K562 (cell line): ENCODE data around the gene MYO3A. TPM values are rescaled to one million over a fixed set of nuclear protein-coding genes. Genes with fewer than 3 reads are reported as not detected.

Source experiments
- ATAC-seq: fragments of 200-7000 bp; cut with Tn5 transposase; 3 replicates; pipeline ENCODE4 v1.9.1; 2020; ENCODE audit warnings: moderate library complexity
- BruUV-seq: library from RNA; stranded (reverse); fragments of 400-500 nt; replicated peaks from 2 replicates; lab custom pipeline; 2021; lab: Mats Ljungman, UMichigan
- CTCF ChIA-PET: fragments of 300-600 bp; formaldehyde crosslinking; extraction: SDS; loops from one replicate; lab custom pipeline; 2021; ENCODE audit warnings: low intra/inter-chr PET ratio; lab: Yijun Ruan, JAX
- POLR2A ChIA-PET: fragments of 300-600, 350-650 bp; sonication (Branson Sonifier 250); formaldehyde crosslinking; extraction: SDS; loops from one replicate; lab custom pipeline; 2021; ENCODE audit warnings: antibody characterized with exemption, inconsistent platforms; lab: Yijun Ruan, JAX
- DNase-seq, 4 experiments: peaks; one replicate each; pipeline versions ENCODE4 v3.0.0 to v3.0.0-alpha.2; 2011 to 2018; ENCODE audit warnings: low spot score in 3 of 4, mixed read lengths in 3 of 4; ENCODE audit errors: extremely low read depth in 1 of 4
- FAIRE-seq: peaks from 2 replicates; lab custom pipeline; 2011; peaks lifted over from hg19 to GRCh38; lab: Jason Lieb, UNC
- H2AFZ ChIP-seq: 2 replicates; pipeline ENCODE4 v1.6.0; 2011; ENCODE audit warnings: low read depth, low read length, control low read depth, inconsistent platforms
- H3K27ac ChIP-seq: fragments of 200-600 bp; 3 replicates; pipeline ENCODE4 v1.8.0; 2011; ENCODE audit warnings: low read depth, mild to moderate bottlenecking, control low read depth, inconsistent platforms, low read length, moderate library complexity, mixed read lengths; ENCODE audit errors: extremely low read depth
- H3K27me3 ChIP-seq, 2 experiments: fragments of 300-600 bp in 1 of 2; 2 replicates in 1 of 2; 3 replicates in 1 of 2; pipeline versions ENCODE4 v1.6.0 to v1.8.0; 2011; ENCODE audit warnings: inconsistent platforms in 2 of 2, low read length in 2 of 2, mild to moderate bottlenecking in 1 of 2, mixed read lengths in 1 of 2, moderate library complexity in 1 of 2; ENCODE audit not compliant: control insufficient read depth in 2 of 2, insufficient read depth in 2 of 2
- H3K36me3 ChIP-seq: fragments of 300-600 bp; 3 replicates; pipeline ENCODE4 v1.8.0; 2011; ENCODE audit warnings: mild to moderate bottlenecking, low read length, inconsistent platforms; ENCODE audit not compliant: control insufficient read depth, insufficient read depth
- H3K4me1 ChIP-seq, 2 experiments: fragments of 200-600 bp in 1 of 2; replicated peaks in 1 of 2; 2 replicates in 1 of 2; 3 replicates in 1 of 2; pipeline versions ENCODE4 v1.5.1 to v1.8.0; 2011; ENCODE audit warnings: inconsistent platforms in 2 of 2, low read length in 2 of 2, mild to moderate bottlenecking in 1 of 2, mixed read lengths in 1 of 2, moderate library complexity in 1 of 2; ENCODE audit not compliant: control insufficient read depth in 2 of 2, insufficient read depth in 2 of 2
- H3K4me2 ChIP-seq: 2 replicates; pipeline ENCODE4 v1.6.1; 2011; ENCODE audit warnings: low read length, control low read depth, inconsistent platforms, mixed read lengths; ENCODE audit not compliant: insufficient read depth
- H3K4me3 ChIP-seq: fragments of 200-600 bp; sonication (generic), shearing (Covaris generic); 2 replicates; pipeline ENCODE4 v1.5.1; 2016; ENCODE audit warnings: control low read depth, inconsistent platforms
- H3K79me2 ChIP-seq: fragments of 200-600 bp; 3 replicates; pipeline ENCODE4 v1.8.0; 2011; ENCODE audit warnings: low read length, inconsistent platforms; ENCODE audit not compliant: control insufficient read depth, insufficient read depth
- H3K9ac ChIP-seq, 2 experiments: 2 replicates each; pipeline versions ENCODE4 v1.6.0 to v1.6.1; 2011; ENCODE audit warnings: low read depth in 2 of 2, low read length in 2 of 2, control low read depth in 1 of 2, inconsistent platforms in 1 of 2, mild to moderate bottlenecking in 1 of 2, mixed read lengths in 1 of 2; ENCODE audit not compliant: insufficient read depth in 1 of 2
- H3K9me1 ChIP-seq: one replicate; pipeline ENCODE4 v1.6.0; 2011; ENCODE audit warnings: inconsistent platforms, mild to moderate bottlenecking, low read length, moderate library complexity; ENCODE audit not compliant: control insufficient read depth, insufficient read depth
- H3K9me3 ChIP-seq: replicated peaks from 2 replicates; pipeline ENCODE4 v1.5.1; 2011; ENCODE audit warnings: low read depth, low read length, inconsistent platforms; ENCODE audit not compliant: control insufficient read depth, insufficient read depth
- H4K20me1 ChIP-seq: replicated peaks from 2 replicates; pipeline ENCODE4 v1.6.1; 2011; ENCODE audit warnings: low read length, inconsistent platforms, mixed read lengths; ENCODE audit not compliant: control insufficient read depth, insufficient read depth
- BHLHE40 ChIP-seq: IDR thresholded peaks from 2 replicates; pipeline ENCODE4 v1.6.1; 2011; ENCODE audit warnings: low read length, improper control_type of control experiment
- HDAC2 ChIP-seq: fragments of 450-650 bp; IDR thresholded peaks from 2 replicates; pipeline ENCODE4 v1.6.1; 2016; ENCODE audit warnings: mild to moderate bottlenecking
- HDAC8 ChIP-seq: fragments of 450-650 bp; IDR thresholded peaks from 2 replicates; pipeline ENCODE4 v1.6.1; 2016; ENCODE audit warnings: mild to moderate bottlenecking, missing genetic modification characterization, moderate library complexity, missing compliant biosample characterization
- HNRNPL ChIP-seq: fragments of 200-400 bp; formaldehyde crosslinking; IDR thresholded peaks from 2 replicates; pipeline ENCODE4 v1.6.1; 2017; ENCODE audit warnings: low read depth, mild to moderate bottlenecking, low read length
- KLF10 ChIP-seq: fragments of 250-450 bp; sonication (Bioruptor Pico); IDR thresholded peaks from 2 replicates; pipeline ENCODE4 v1.6.1; 2021; ENCODE audit warnings: matching md5 sums
- NR2C2 ChIP-seq, 2 experiments: fragments of 200-800 bp in 1 of 2; sonication (Bioruptor generic) in 1 of 2; sonication (generic) in 1 of 2; formaldehyde crosslinking in 1 of 2; IDR thresholded peaks; 2 replicates each; pipeline versions ENCODE4 v1.6.1 to v1.8.0; 2016 to 2022; ENCODE audit warnings: mild to moderate bottlenecking in 1 of 2, missing compliant biosample characterization in 1 of 2, missing genetic modification characterization in 1 of 2, missing genetic modification reagents in 1 of 2
- POLR2AphosphoS5 ChIP-seq: IDR thresholded peaks from 2 replicates; pipeline ENCODE4 v1.6.1; 2011; ENCODE audit warnings: mild to moderate bottlenecking, low read depth, low read length, moderate library complexity; ENCODE audit not compliant: control insufficient read depth, insufficient read depth
- SMC3 ChIP-seq: conservative IDR thresholded peaks from 2 replicates; pipeline ENCODE4 v1.6.1; 2011; ENCODE audit warnings: low read depth, low read length, improper control_type of control experiment; ENCODE audit not compliant: insufficient read depth
- SUPT5H ChIP-seq: fragments of 450-650 bp; IDR thresholded peaks from 2 replicates; pipeline ENCODE4 v1.6.1; 2016
- TGIF2 ChIP-seq: sonication (generic); formaldehyde crosslinking; IDR thresholded peaks from 2 replicates; pipeline ENCODE4 v1.8.1; 2022; ENCODE audit warnings: mild to moderate bottlenecking, missing genetic modification reagents, moderate library complexity
- TOE1 ChIP-seq, 2 experiments: fragments of 450-650 bp in 1 of 2; sonication (generic) in 1 of 2; formaldehyde crosslinking in 1 of 2; IDR thresholded peaks; 2 replicates each; pipeline versions ENCODE4 v1.7.1 to v1.8.0; 2016 to 2022; ENCODE audit warnings: borderline replicate concordance in 2 of 2, mild to moderate bottlenecking in 2 of 2, antibody characterized with exemption in 1 of 2, inconsistent platforms in 1 of 2, low read depth in 1 of 2, missing genetic modification reagents in 1 of 2, moderate library complexity in 1 of 2
- ZBTB7A ChIP-seq: IDR thresholded peaks from 2 replicates; pipeline ENCODE4 v1.6.1; 2011; ENCODE audit warnings: low read depth, mild to moderate bottlenecking, low read length, moderate library complexity, borderline replicate concordance; ENCODE audit not compliant: control insufficient read depth
- WGBS: fragments of 100-300 bp; shearing (Covaris generic); methylation state at CpG from one replicate; pipeline ENCODE4 v1.1.6; 2016; ENCODE audit warnings: low coverage, mixed read lengths; ENCODE audit not compliant: insufficient coverage; ENCODE audit errors: missing lambda C conversion rate; 5-methylcytosine and 5-hydroxymethylcytosine counted together
- in situ Hi-C: fragments of 300-500 bp; cut with MboI; formaldehyde crosslinking; loops from 4 replicates; pipeline ENCODE4 v1.15.0; 2018; ENCODE audit warnings: inconsistent platforms, mixed read lengths
- intact Hi-C: fragments of 100-400 bp; cut with micrococcal nuclease; formaldehyde crosslinking; loops from 2 replicates; pipeline ENCODE4 v1.14.2; 2022
- polyA plus RNA-seq, 8 experiments: library from polyadenylated mRNA; depleted of rRNA in 4 of 8; stranded (reverse) in 5 of 8; unstranded in 3 of 8; fragments of >200 nt; fragmentation: Nextera tagmentation in 2 of 8; fragmentation: Illumina TruSeq in 1 of 8; extraction: Ambion mirVana in 2 of 8; extraction: Trizol in 1 of 8; gene quantifications; 2 replicates each; pipeline versions ENCODE4 v1.2.1 to v1.2.3, GENCODE V29; 2011 to 2014; ENCODE audit warnings: inconsistent platforms in 1 of 8, missing spikeins in 1 of 8
- total RNA-seq, 7 experiments: library from RNA; depleted of rRNA in 6 of 7; stranded (reverse); fragments of >200 nt in 6 of 7; fragmentation: Illumina TruSeq in 2 of 7; extraction: Trizol in 2 of 7; gene quantifications; 2 replicates each; pipeline versions ENCODE4 v1.2.1 to v1.2.3, GENCODE V29; 2011 to 2021; ENCODE audit warnings: low replicate concordance in 1 of 7
- TF ChIP-seq, protein P1 (sequence below): sonication (generic); formaldehyde crosslinking; IDR thresholded peaks from 2 replicates; pipeline ENCODE4 v1.5.0; 2020; ENCODE audit warnings: missing genetic modification reagents

Gene MYO3A
- total and polyA plus RNA-seq, 9 of the 15 experiments (the other 6 are each of a cell fraction or from before 2014, with no cell fraction given): not detected

DNA sequence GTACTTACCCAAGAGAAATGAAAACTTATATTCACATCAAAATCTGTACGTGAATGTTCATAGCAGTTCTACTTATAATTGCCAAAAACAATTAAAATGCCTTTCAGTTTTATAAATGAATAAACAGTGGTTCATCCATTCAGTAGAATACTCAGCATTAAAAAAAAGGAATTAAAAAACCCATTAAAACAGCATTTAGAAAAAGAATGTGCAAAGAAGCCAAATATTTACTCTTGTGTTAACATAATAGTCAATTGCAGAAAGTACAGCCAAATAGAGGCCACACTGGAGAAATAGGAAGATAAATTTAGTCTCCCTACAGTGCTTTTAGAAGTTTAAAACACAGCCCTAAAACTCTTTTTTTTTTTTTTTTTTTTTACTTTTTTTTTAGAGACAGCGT, 54.6 kb downstream of the MYO3A start:
- WGBS: 0% methylated on average over 1 of the region's 2 CpGs
- POLR2A ChIA-PET: no interaction called here
- DNase-seq: no peak
- no peaks in the 10 kb centered on the region for H3K9me1 ChIP-seq
- no TSS peak for BruUV-seq
- H3K27me3 ChIP-seq: no peaks in the 10 kb centered on the region
- H3K9ac ChIP-seq: no peak overlapping the region
- no peaks in the 10 kb centered on the region for H3K79me2 ChIP-seq
- H3K27ac ChIP-seq: no peak overlapping the region
- CTCF ChIA-PET: no interaction called here
- H4K20me1 ChIP-seq: no peaks in the 10 kb centered on the region
- no peak for TF ChIP-seq HDAC8
- no peak for TF ChIP-seq TGIF2 (CRISPR knock-in tag)
- TF ChIP-seq TOE1 (IDR thresholded peaks at IDR 0.05; ENCODE audit: borderline replicate concordance): no peak
- TF ChIP-seq TOE1 (CRISPR knock-in tag; IDR thresholded peaks at IDR 0.05; ENCODE audit: borderline replicate concordance, low read depth): no peak
- no peak for TF ChIP-seq KLF10 (CRISPR knock-in tag)
- TF ChIP-seq NR2C2 (CRISPR knock-in tag; IDR thresholded peaks at IDR 0.05): no peak
- no peak for TF ChIP-seq NR2C2 (tag; IDR thresholded peaks at IDR 0.05)
- TF ChIP-seq HNRNPL: no peak
- TF ChIP-seq POLR2AphosphoS5: no peak
- no peak for TF ChIP-seq ZBTB7A
- no peak for TF ChIP-seq BHLHE40
- TF ChIP-seq HDAC2: no peak
- no peak for TF ChIP-seq SUPT5H
- TF ChIP-seq, protein P1, sequence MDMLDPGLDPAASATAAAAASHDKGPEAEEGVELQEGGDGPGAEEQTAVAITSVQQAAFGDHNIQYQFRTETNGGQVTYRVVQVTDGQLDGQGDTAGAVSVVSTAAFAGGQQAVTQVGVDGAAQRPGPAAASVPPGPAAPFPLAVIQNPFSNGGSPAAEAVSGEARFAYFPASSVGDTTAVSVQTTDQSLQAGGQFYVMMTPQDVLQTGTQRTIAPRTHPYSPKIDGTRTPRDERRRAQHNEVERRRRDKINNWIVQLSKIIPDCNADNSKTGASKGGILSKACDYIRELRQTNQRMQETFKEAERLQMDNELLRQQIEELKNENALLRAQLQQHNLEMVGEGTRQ (CRISPR knock-in tag): no peak
- TF ChIP-seq SMC3: no peak
- TF ChIP-seq, all 486 proteins: peak for 0
- H2AFZ ChIP-seq: no peak overlapping the region
- H3K4me1 ChIP-seq: no peaks in the 10 kb centered on the region
- ATAC-seq (no peak), FAIRE-seq (no peak)
- H3K4me2 ChIP-seq: no peak overlapping the region
- no peaks in the 10 kb centered on the region for H3K9me3 ChIP-seq
- in situ Hi-C loops (no loop called here), intact Hi-C loops (no loop called here)
- no peak overlapping the region for H3K4me3 ChIP-seq
- H3K36me3 ChIP-seq: no peaks in the 10 kb centered on the region
